SK-N-SH (cell line): Measurements from ENCODE around the gene METTL13. TPM values are rescaled to one million over a fixed set of nuclear protein-coding genes. Genes with fewer than 3 reads are reported as not detected.

Experiments
- CTCF ChIA-PET: fragments of 300-600, 350-600 bp; formaldehyde crosslinking; extraction: SDS; loops from one replicate; lab custom pipeline; 2021; lab: Yijun Ruan, JAX
- POLR2A ChIA-PET: fragments of 350-600 bp; sonication (Branson Sonifier 250); formaldehyde crosslinking; extraction: SDS; loops from one replicate; lab custom pipeline; 2020; ENCODE audit warnings: antibody characterized with exemption, inconsistent platforms; lab: Yijun Ruan, JAX
- DNase-seq: peaks from one replicate; pipeline ENCODE4 v3.0.0; 2012
- H2AFZ ChIP-seq: fragments of 200-600 bp; sonication (generic); 2 replicates; pipeline ENCODE4 v1.8.1; 2016; ENCODE audit warnings: antibody characterized with exemption, mild to moderate bottlenecking, low read depth
- H3F3A ChIP-seq: fragments of 200-600 bp; sonication (generic); replicated peaks from 2 replicates; pipeline ENCODE3; 2016; ENCODE audit warnings: antibody characterized with exemption, mild to moderate bottlenecking; ENCODE audit not compliant: insufficient read depth
- H3K27ac ChIP-seq, 2 experiments: fragments of 200-500 bp in 1 of 2; fragments of 200-600 bp in 1 of 2; sonication (Bioruptor generic) in 1 of 2; sonication (generic), shearing (Covaris generic) in 1 of 2; 2 replicates each; pipeline versions ENCODE4 v1.5.1 to v1.6.1; 2014 to 2016; ENCODE audit warnings: low read depth in 2 of 2, inconsistent platforms in 1 of 2, low read length in 1 of 2, mild to moderate bottlenecking in 1 of 2, mixed read lengths in 1 of 2
- H3K27me3 ChIP-seq: fragments of 200-600 bp; sonication (generic), shearing (Covaris generic); 2 replicates; pipeline ENCODE4 v1.6.1; 2016; ENCODE audit warnings: mixed run types; ENCODE audit not compliant: insufficient read depth
- H3K36me3 ChIP-seq, 2 experiments: fragments of 200-500 bp in 1 of 2; fragments of 200-600 bp in 1 of 2; sonication (Bioruptor generic) in 1 of 2; sonication (generic) in 1 of 2; replicated peaks in 1 of 2; 2 replicates each; pipeline versions ENCODE3 to v1.5.1; 2014 to 2016; ENCODE audit warnings: low read length in 1 of 2, mild to moderate bottlenecking in 1 of 2; ENCODE audit not compliant: insufficient read depth in 2 of 2, control insufficient read depth in 1 of 2
- H3K4me1 ChIP-seq, 2 experiments: fragments of 200-500 bp in 1 of 2; fragments of 200-600 bp in 1 of 2; sonication (Bioruptor generic) in 1 of 2; sonication (generic), shearing (Covaris generic) in 1 of 2; 2 replicates each; pipeline versions ENCODE4 v1.5.1 to v1.6.1; 2014 to 2016; ENCODE audit warnings: low read depth in 1 of 2, low read length in 1 of 2, mixed run types in 1 of 2; ENCODE audit not compliant: insufficient read depth in 2 of 2, control insufficient read depth in 1 of 2
- H3K4me2 ChIP-seq: fragments of 200-600 bp; sonication (generic), shearing (Covaris generic); 2 replicates; pipeline ENCODE4 v1.6.1; 2017; ENCODE audit warnings: mixed run types
- H3K4me3 ChIP-seq, 2 experiments: fragments of 200-500 bp in 1 of 2; fragments of 200-600 bp in 1 of 2; sonication (Bioruptor generic) in 1 of 2; sonication (generic), shearing (Covaris generic) in 1 of 2; 2 replicates each; pipeline versions ENCODE4 v1.5.1 to v1.8.1; 2014 to 2016; ENCODE audit warnings: low read depth in 2 of 2, inconsistent platforms in 1 of 2, low read length in 1 of 2, mild to moderate bottlenecking in 1 of 2, mixed read lengths in 1 of 2, moderate library complexity in 1 of 2
- H3K79me2 ChIP-seq: fragments of 200-600 bp; sonication (generic); 2 replicates; pipeline ENCODE4 v1.8.1; 2017; ENCODE audit warnings: mild to moderate bottlenecking; ENCODE audit not compliant: insufficient read depth
- H3K9ac ChIP-seq: fragments of 200-600 bp; sonication (generic); 2 replicates; pipeline ENCODE4 v1.6.1; 2017; ENCODE audit warnings: mixed run types
- H3K9me2 ChIP-seq: fragments of 200-600 bp; sonication (generic); 2 replicates; pipeline ENCODE4 v1.6.1; 2017; ENCODE audit warnings: mixed run types
- H3K9me3 ChIP-seq: fragments of 200-600 bp; sonication (generic); 2 replicates; pipeline ENCODE4 v1.6.1; 2017; ENCODE audit warnings: mixed run types, mild to moderate bottlenecking, moderate library complexity
- H4K20me1 ChIP-seq: fragments of 200-600 bp; sonication (generic); 2 replicates; pipeline ENCODE4 v1.6.1; 2017; ENCODE audit warnings: mild to moderate bottlenecking, mixed run types; ENCODE audit not compliant: insufficient read depth
- CTCF ChIP-seq: fragments of 200-600 bp; sonication (generic); IDR thresholded peaks from 2 replicates; pipeline ENCODE4 v1.6.1; 2017; ENCODE audit warnings: antibody characterized with exemption, mild to moderate bottlenecking, moderate library complexity
- ELF1 ChIP-seq: IDR thresholded peaks from 2 replicates; pipeline ENCODE4 v1.4.0; 2012
- EZH2phosphoT487 ChIP-seq: fragments of 200-600 bp; sonication (generic); IDR thresholded peaks from 2 replicates; pipeline ENCODE4 v1.6.1; 2017; ENCODE audit warnings: low read depth, mixed run types, mild to moderate bottlenecking, antibody characterized with exemption, moderate library complexity, borderline replicate concordance
- GABPA ChIP-seq: IDR thresholded peaks from 2 replicates; pipeline ENCODE4 v1.4.0; 2012; ENCODE audit warnings: low read depth, mild to moderate bottlenecking
- GATA2 ChIP-seq: sonication (generic); formaldehyde crosslinking; IDR thresholded peaks from 2 replicates; pipeline ENCODE4 v1.5.0; 2020; ENCODE audit warnings: mild to moderate bottlenecking, missing genetic modification reagents
- IRF3 ChIP-seq: fragments of 150-350 bp; IDR thresholded peaks from 2 replicates; pipeline ENCODE4 v1.6.1; 2016; ENCODE audit warnings: mild to moderate bottlenecking, low read depth, low read length
- JUND ChIP-seq: IDR thresholded peaks from 2 replicates; pipeline ENCODE4 v1.4.0; 2012
- MEF2A ChIP-seq: IDR thresholded peaks from 2 replicates; pipeline ENCODE4 v1.4.0; 2012; ENCODE audit warnings: low read depth, borderline replicate concordance
- NFIC ChIP-seq: IDR thresholded peaks from 2 replicates; pipeline ENCODE4 v1.4.0; 2012; ENCODE audit warnings: borderline replicate concordance
- POLR2AphosphoS5 ChIP-seq: IDR thresholded peaks from 2 replicates; pipeline ENCODE4 v1.6.1; 2012; ENCODE audit warnings: low read depth, low read length
- SMC3 ChIP-seq: IDR thresholded peaks from 2 replicates; pipeline ENCODE4 v1.6.1; 2012; ENCODE audit warnings: low read depth, low read length, improper control_type of control experiment
- TAF1 ChIP-seq: IDR thresholded peaks from 2 replicates; pipeline ENCODE4 v1.6.1; 2012; ENCODE audit warnings: low read depth, mild to moderate bottlenecking, low read length, moderate library complexity, borderline replicate concordance
- TCF12 ChIP-seq: IDR thresholded peaks from 2 replicates; pipeline ENCODE4 v1.4.0; 2012
- TEAD4 ChIP-seq: IDR thresholded peaks from 2 replicates; pipeline ENCODE4 v1.4.0; 2012; ENCODE audit warnings: mild to moderate bottlenecking, borderline replicate concordance; ENCODE audit not compliant: insufficient read depth
- USF1 ChIP-seq: IDR thresholded peaks from 2 replicates; pipeline ENCODE4 v1.4.0; 2012; ENCODE audit warnings: low read depth, borderline replicate concordance
- WGBS: methylation state at CpG from one replicate; pipeline ENCODE4 v1.1.6; 2017; ENCODE audit warnings: low lambda C conversion rate; 5-methylcytosine and 5-hydroxymethylcytosine counted together
- polyA plus RNA-seq, 3 experiments: library from polyadenylated mRNA; depleted of rRNA; stranded (reverse); fragments of >200 nt; gene quantifications; 2 replicates each; pipeline ENCODE4 v1.2.3, GENCODE V29; 2012
- TF ChIP-seq, protein P1 (sequence below): IDR thresholded peaks from 2 replicates; pipeline ENCODE4 v1.4.0; 2012; ENCODE audit warnings: low read depth

Gene METTL13
- polyA plus RNA-seq, 1 of the 3 experiments (the other 2 are of a cell fraction), result 32.7 TPM

GRCh38 chr1:171834821-171835220, 53.4 kb downstream of the METTL13 start:
- H3K36me3 ChIP-seq, result no peaks in the 10 kb centered on the region
- H3K9me3 ChIP-seq, result no peaks in the 10 kb centered on the region
- H3K79me2 ChIP-seq, result no peaks in the 10 kb centered on the region
- H3K4me2 ChIP-seq, result no peak overlapping the region
- DNase-seq, result no peak
- no peaks in the 10 kb centered on the region for H3F3A ChIP-seq
- H3K4me1 ChIP-seq, result no peaks in the 10 kb centered on the region
- H2AFZ ChIP-seq, result no peak overlapping the region
- H4K20me1 ChIP-seq, result no peaks in the 10 kb centered on the region
- CTCF ChIA-PET, result interaction anchor here (1.0 to 1.9 kb wide), 3 partner anchors 33 to 150 kb away, joined by 5 to 6 read pairs (median 5); no protein-coding TSS in a partner anchor
- H3K27ac ChIP-seq, result no peak overlapping the region
- peaks cover 9% of the 10 kb centered on the region for H3K27me3 ChIP-seq
- POLR2A ChIA-PET, result no interaction called here
- no peaks in the 10 kb centered on the region for H3K9me2 ChIP-seq
- TF ChIP-seq TCF12 (no peak), CTCF (no peak), JUND (no peak), GATA2 (CRISPR knock-in tag) (no peak), TEAD4 (no peak), EZH2phosphoT487 (no peak), USF1 (no peak)
- TF ChIP-seq, protein P1, sequence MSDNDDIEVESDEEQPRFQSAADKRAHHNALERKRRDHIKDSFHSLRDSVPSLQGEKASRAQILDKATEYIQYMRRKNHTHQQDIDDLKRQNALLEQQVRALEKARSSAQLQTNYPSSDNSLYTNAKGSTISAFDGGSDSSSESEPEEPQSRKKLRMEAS, result no peak
- TF ChIP-seq, all 33 proteins: peak for 0
- no peak overlapping the region for H3K4me3 ChIP-seq
- no peak overlapping the region for H3K9ac ChIP-seq
- WGBS, result 49% methylated on average over 2 of the region's 2 CpGs

GRCh38 chr1:171835891-171836290, 54.4 kb downstream of the METTL13 start:
- TF ChIP-seq CTCF (no peak), NFIC (no peak), POLR2AphosphoS5 (no peak), ELF1 (no peak), SMC3 (no peak), GABPA (no peak), IRF3 (no peak), MEF2A (no peak), EZH2phosphoT487 (no peak), TAF1 (no peak)
- ChIA-PET POLR2A (no interaction called here), CTCF (no interaction called here)
- H3K9me2 ChIP-seq, result no peaks in the 10 kb centered on the region
- no peak overlapping the region for H3K4me2 ChIP-seq
- H3K9ac ChIP-seq, result no peak overlapping the region
- no peaks in the 10 kb centered on the region for H3F3A ChIP-seq
- DNase-seq, result no peak
- no peak overlapping the region for H2AFZ ChIP-seq
- H4K20me1 ChIP-seq, result no peaks in the 10 kb centered on the region
- no peak overlapping the region for H3K4me3 ChIP-seq
- H3K79me2 ChIP-seq, result no peaks in the 10 kb centered on the region
- no peak overlapping the region for H3K27ac ChIP-seq
- no peaks in the 10 kb centered on the region for H3K9me3 ChIP-seq
- no peaks in the 10 kb centered on the region for H3K36me3 ChIP-seq
- peaks cover 11% of the 10 kb centered on the region for H3K27me3 ChIP-seq
- H3K4me1 ChIP-seq, result peaks cover 0 to 4% of the 10 kb centered on the region in 2 experiments; a peak in 1 of 4 replicates
